ENCODE data around the gene TMEM201.

The TMEM201 gene

GRCh38 chr1:9604836-9605235, 16.1 kb downstream of the TMEM201 start:
- no peak overlapping the region for H3K4me3 ChIP-seq (ENCODE audit: low read length)
- H3K36me3 ChIP-seq (ENCODE audit: control insufficient read depth, insufficient read depth, low read length): no peaks in the 10 kb centered on the region
- H3K9me3 ChIP-seq (ENCODE audit: control insufficient read depth, low read length): no peaks in the 10 kb centered on the region
- H3K9ac ChIP-seq (ENCODE audit: low read length): no peak overlapping the region
- H3K27me3 ChIP-seq (ENCODE audit: control insufficient read depth, insufficient read depth, low read length): no peaks in the 10 kb centered on the region
- no peaks in the 10 kb centered on the region for H3K4me1 ChIP-seq (ENCODE audit: control insufficient read depth, insufficient read depth, low read length)

- Histone ChIP-seq H3K9me3 (ENCODE audit: control insufficient read depth, low read length) (no peaks in the 10 kb centered on the region), H3K36me3 (ENCODE audit: control insufficient read depth, insufficient read depth, low read length) (no peaks in the 10 kb centered on the region), H3K4me1 (ENCODE audit: control insufficient read depth, insufficient read depth, low read length) (no peaks in the 10 kb centered on the region), H3K27me3 (ENCODE audit: control insufficient read depth, insufficient read depth, low read length) (no peaks in the 10 kb centered on the region), H3K4me3 (ENCODE audit: low read length) (no peak overlapping the region), H3K9ac (ENCODE audit: low read length) (no peak overlapping the region)
These were observed 17.3 kb downstream of the TMEM201 start for GRCh38 chr1:9605946-9606455.

GRCh38 chr1:9606458-9606857, 17.7 kb downstream of the TMEM201 start:
- no peaks in the 10 kb centered on the region for H3K9me3 ChIP-seq (ENCODE audit: control insufficient read depth, low read length)
- H3K36me3 ChIP-seq (ENCODE audit: control insufficient read depth, insufficient read depth, low read length): no peaks in the 10 kb centered on the region
- no peak overlapping the region for H3K9ac ChIP-seq (ENCODE audit: low read length)
- H3K4me1 ChIP-seq (ENCODE audit: control insufficient read depth, insufficient read depth, low read length): no peaks in the 10 kb centered on the region
- H3K27me3 ChIP-seq (ENCODE audit: control insufficient read depth, insufficient read depth, low read length): no peaks in the 10 kb centered on the region
- H3K4me3 ChIP-seq (ENCODE audit: low read length): no peak overlapping the region

- Histone ChIP-seq H3K27me3 (ENCODE audit: control insufficient read depth, insufficient read depth, low read length) (no peaks in the 10 kb centered on the region), H3K9ac (ENCODE audit: low read length) (no peak overlapping the region), H3K4me1 (ENCODE audit: control insufficient read depth, insufficient read depth, low read length) (no peaks in the 10 kb centered on the region), H3K9me3 (ENCODE audit: control insufficient read depth, low read length) (no peaks in the 10 kb centered on the region), H3K36me3 (ENCODE audit: control insufficient read depth, insufficient read depth, low read length) (no peaks in the 10 kb centered on the region), H3K4me3 (ENCODE audit: low read length) (no peak overlapping the region)
These were observed 18.2 kb downstream of the TMEM201 start for GRCh38 chr1:9606948-9607347.

- H3K9me3 ChIP-seq (ENCODE audit: control insufficient read depth, low read length): no peaks in the 10 kb centered on the region
- no peak overlapping the region for H3K9ac ChIP-seq (ENCODE audit: low read length)
- H3K36me3 ChIP-seq (ENCODE audit: control insufficient read depth, insufficient read depth, low read length): no peaks in the 10 kb centered on the region
- H3K4me3 ChIP-seq (ENCODE audit: low read length): no peak overlapping the region
- no peaks in the 10 kb centered on the region for H3K4me1 ChIP-seq (ENCODE audit: control insufficient read depth, insufficient read depth, low read length)
- no peaks in the 10 kb centered on the region for H3K27me3 ChIP-seq (ENCODE audit: control insufficient read depth, insufficient read depth, low read length)
These were observed 18.6 kb downstream of the TMEM201 start for GRCh38 chr1:9607352-9607751.

- Histone ChIP-seq H3K9ac (ENCODE audit: low read length) (no peak overlapping the region), H3K9me3 (ENCODE audit: control insufficient read depth, low read length) (no peaks in the 10 kb centered on the region), H3K4me3 (ENCODE audit: low read length) (no peak overlapping the region), H3K4me1 (ENCODE audit: control insufficient read depth, insufficient read depth, low read length) (no peaks in the 10 kb centered on the region), H3K27me3 (ENCODE audit: control insufficient read depth, insufficient read depth, low read length) (no peaks in the 10 kb centered on the region), H3K36me3 (ENCODE audit: control insufficient read depth, insufficient read depth, low read length) (no peaks in the 10 kb centered on the region)
These were observed 21.3 kb downstream of the TMEM201 start for GRCh38 chr1:9609998-9610397.

- H3K4me1 ChIP-seq (ENCODE audit: control insufficient read depth, insufficient read depth, low read length): no peaks in the 10 kb centered on the region
- no peaks in the 10 kb centered on the region for H3K27me3 ChIP-seq (ENCODE audit: control insufficient read depth, insufficient read depth, low read length)
- H3K4me3 ChIP-seq (ENCODE audit: low read length): no peak overlapping the region
- no peaks in the 10 kb centered on the region for H3K9me3 ChIP-seq (ENCODE audit: control insufficient read depth, low read length)
- no peaks in the 10 kb centered on the region for H3K36me3 ChIP-seq (ENCODE audit: control insufficient read depth, insufficient read depth, low read length)
- no peak overlapping the region for H3K9ac ChIP-seq (ENCODE audit: low read length)
These were observed 21.8 kb downstream of the TMEM201 start for GRCh38 chr1:9610548-9610947.

- Histone ChIP-seq H3K27me3 (ENCODE audit: control insufficient read depth, insufficient read depth, low read length) (no peaks in the 10 kb centered on the region), H3K9ac (ENCODE audit: low read length) (no peak overlapping the region), H3K9me3 (ENCODE audit: control insufficient read depth, low read length) (no peaks in the 10 kb centered on the region), H3K36me3 (ENCODE audit: control insufficient read depth, insufficient read depth, low read length) (no peaks in the 10 kb centered on the region), H3K4me3 (ENCODE audit: low read length) (no peak overlapping the region), H3K4me1 (ENCODE audit: control insufficient read depth, insufficient read depth, low read length) (no peaks in the 10 kb centered on the region)
These were observed 23.0 kb downstream of the TMEM201 start for GRCh38 chr1:9611716-9612115.

- Histone ChIP-seq H3K9ac (ENCODE audit: low read length) (no peak overlapping the region), H3K4me3 (ENCODE audit: low read length) (no peak overlapping the region), H3K36me3 (ENCODE audit: control insufficient read depth, insufficient read depth, low read length) (no peaks in the 10 kb centered on the region), H3K4me1 (ENCODE audit: control insufficient read depth, insufficient read depth, low read length) (no peaks in the 10 kb centered on the region), H3K9me3 (ENCODE audit: control insufficient read depth, low read length) (no peaks in the 10 kb centered on the region), H3K27me3 (ENCODE audit: control insufficient read depth, insufficient read depth, low read length) (no peaks in the 10 kb centered on the region)
These were observed 23.6 kb downstream of the TMEM201 start for GRCh38 chr1:9612162-9612845.

GRCh38 chr1:9612871-9613624, 24.3 kb downstream of the TMEM201 start:
- Histone ChIP-seq H3K36me3 (ENCODE audit: control insufficient read depth, insufficient read depth, low read length) (no peaks in the 10 kb centered on the region), H3K4me3 (ENCODE audit: low read length) (no peak overlapping the region), H3K4me1 (ENCODE audit: control insufficient read depth, insufficient read depth, low read length) (no peaks in the 10 kb centered on the region), H3K27me3 (ENCODE audit: control insufficient read depth, insufficient read depth, low read length) (no peaks in the 10 kb centered on the region), H3K9ac (ENCODE audit: low read length) (no peak overlapping the region), H3K9me3 (ENCODE audit: control insufficient read depth, low read length) (no peaks in the 10 kb centered on the region)

- no peaks in the 10 kb centered on the region for H3K4me1 ChIP-seq (ENCODE audit: control insufficient read depth, insufficient read depth, low read length)
- H3K9me3 ChIP-seq (ENCODE audit: control insufficient read depth, low read length): no peaks in the 10 kb centered on the region
- no peak overlapping the region for H3K9ac ChIP-seq (ENCODE audit: low read length)
- no peaks in the 10 kb centered on the region for H3K36me3 ChIP-seq (ENCODE audit: control insufficient read depth, insufficient read depth, low read length)
- H3K27me3 ChIP-seq (ENCODE audit: control insufficient read depth, insufficient read depth, low read length): no peaks in the 10 kb centered on the region
- H3K4me3 ChIP-seq (ENCODE audit: low read length): no peak overlapping the region
These were observed 25.1 kb downstream of the TMEM201 start for GRCh38 chr1:9613625-9614299.
